Measurements from ENCODE around the gene TREM2. TPM values are rescaled to one million over a fixed set of nuclear protein-coding genes. Genes with fewer than 3 reads are reported as not detected.

Gene TREM2
- total and polyA plus RNA-seq, 2 of the 8 experiments (the other 6 are each of a cell fraction or from before 2014, with no cell fraction given) = 0.20 TPM; not detected in 1

DNA sequence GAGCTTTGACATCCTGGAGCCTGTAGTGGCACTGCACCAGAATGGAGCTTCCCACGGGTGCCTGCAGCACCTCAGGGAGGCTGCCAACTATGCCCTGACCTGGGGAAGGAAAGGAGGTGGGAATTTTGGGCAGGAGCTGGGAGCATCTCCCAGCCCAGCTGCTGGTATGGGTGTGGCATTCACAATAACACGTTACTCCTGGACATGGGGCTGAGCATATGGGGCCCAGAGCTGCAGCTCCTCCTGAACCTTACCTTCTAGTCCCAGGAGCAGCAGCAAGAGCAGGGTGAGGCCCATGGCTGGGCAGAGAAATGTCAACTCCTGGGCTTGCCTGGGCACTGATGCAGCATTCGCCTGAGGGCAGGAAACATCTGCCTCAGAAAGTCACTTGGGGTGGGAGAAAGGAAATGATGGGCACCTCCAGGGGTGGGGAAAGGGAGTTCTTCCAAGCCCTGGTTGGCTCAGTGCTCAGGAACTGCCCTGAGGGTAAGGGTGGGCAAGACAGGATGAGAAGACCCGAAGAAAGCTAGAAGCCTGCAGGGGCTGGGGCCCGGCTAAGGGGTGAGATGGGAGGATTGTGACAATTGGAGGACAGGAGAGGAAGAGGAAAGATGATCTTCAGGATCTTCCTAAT lies 8.8 kb downstream of the TREM2 start, which contains the start of gene TREML1:
Gene TREML1, minus strand, starts transcription at position 356 of the 634 bp plus-strand sequence. Its CDS starts 59 bp downstream, at position 297.
- no peak within 1 kb of the TSS for H3K27ac ChIP-seq (ENCODE audit: low read depth, low read length)
- no peak within 1 kb of the TSS for H3K4ac ChIP-seq (replicated peaks; ENCODE audit: insufficient read length, low read depth, low read length)
- no peak within 1 kb of the TSS for H3K56ac ChIP-seq (replicated peaks; ENCODE audit: insufficient read length, low read depth, low read length)
- no peak within 1 kb of the TSS for H2AFZ ChIP-seq (ENCODE audit: low read length)
- FAIRE-seq (no peak), DNase-seq (ENCODE audit: low read depth in 1 of 2, low spot score in 2 of 2) (no peak)
- no peak within 1 kb of the TSS; the same call in 1 of the 2 replicates for H3K18ac ChIP-seq (ENCODE audit: extremely low read depth, low read length)
- 87% methylated on average over 5 of the region's 5 CpGs; no CpG with 5 or more reads in 1 of the 2 experiments for WGBS, 2 experiments (ENCODE audit: extremely low coverage in 1 of 2, insufficient coverage in 1 of 2, insufficient read length in 1 of 2, insufficient replicate concordance in 2 of 2, low coverage in 1 of 2, low lambda C conversion rate in 2 of 2, missing lambda C conversion rate in 1 of 2)
- H3K4me3 ChIP-seq (ENCODE audit: extremely low read depth in 1 of 4, insufficient read depth in 2 of 4, low read depth in 3 of 4, low read length in 4 of 4) = no peak within 1 kb of the TSS
- no peak within 1 kb of the TSS for H2BK12ac ChIP-seq (ENCODE audit: low read depth, low read length)
- no peaks in the 10 kb centered on the region for H3K9me3 ChIP-seq (ENCODE audit: insufficient read depth in 2 of 2, low read depth in 1 of 2, low read length in 1 of 2)
- H3K36me3 ChIP-seq (ENCODE audit: control insufficient read depth in 2 of 4, insufficient read depth in 4 of 4, low read length in 3 of 4) = no peaks in the 10 kb centered on the region
- no peak within 1 kb of the TSS for H3K14ac ChIP-seq (ENCODE audit: insufficient read length)
- H3K9ac ChIP-seq (replicated peaks in 1 of 4; ENCODE audit: extremely low read depth in 1 of 4, low read depth in 3 of 4, low read length in 3 of 4) = no peak within 1 kb of the TSS
- no peak within 1 kb of the TSS for H2BK20ac ChIP-seq (ENCODE audit: low read length)
- H3K27me3 ChIP-seq (replicated peaks in 1 of 4; ENCODE audit: control insufficient read depth in 3 of 4, extremely low read depth in 1 of 4, insufficient read depth in 3 of 4, low read length in 3 of 4) = no peaks in the 10 kb centered on the region
- POLR2A ChIA-PET (ENCODE audit: partially characterized antibody) = interaction anchor here (1.1 kb wide), 1 partner anchor 38 kb away, joined by 3 read pairs; no protein-coding TSS in a partner anchor
- no peak within 1 kb of the TSS for H2BK5ac ChIP-seq (ENCODE audit: low read depth, low read length)
- 0 out of 2 replicates have a peak, but pooled peaks cover 3% of the 10 kb centered on the region for H3K23me2 ChIP-seq (ENCODE audit: low read depth, low read length)
- TF ChIP-seq EGR1 (IDR thresholded peaks at IDR 0.05; ENCODE audit: borderline replicate concordance, low read depth, low read length) (no peak), JUN (IDR thresholded peaks at IDR 0.05; ENCODE audit: low read depth, low read length) (no peak), POLR2A (IDR thresholded peaks at IDR 0.05; ENCODE audit: control extremely low read depth in 1 of 2, low read depth in 2 of 2, low read length in 2 of 2) (no peak)
- no peak within 1 kb of the TSS for H2BK120ac ChIP-seq (replicated peaks; ENCODE audit: low read depth, low read length)
- CTCF ChIA-PET (ENCODE audit: partially characterized antibody) = interaction anchor here (0.6 to 1.5 kb wide), 7 partner anchors 11 to 1144 kb away, joined by 3 to 4 read pairs (median 4); no protein-coding TSS in a partner anchor
- no peak within 1 kb of the TSS for H3K23ac ChIP-seq (ENCODE audit: insufficient read length)
- H2BK15ac ChIP-seq (ENCODE audit: low read length) = 0 out of 2 replicates have a peak within 1 kb of the TSS, but pooled peaks have one; percentile 8
- no peak within 1 kb of the TSS for H2AK5ac ChIP-seq (ENCODE audit: low read depth, low read length)
- H4K20me1 ChIP-seq (replicated peaks in 1 of 2; ENCODE audit: control insufficient read depth in 1 of 2, insufficient read depth in 2 of 2, low read length in 2 of 2) = no peaks in the 10 kb centered on the region
- no peak within 1 kb of the TSS for H4K91ac ChIP-seq (replicated peaks; ENCODE audit: insufficient read length, low read length)
- no peaks in the 10 kb centered on the region for H3K79me2 ChIP-seq (ENCODE audit: control insufficient read depth in 1 of 2, insufficient read depth in 2 of 2, low read length in 2 of 2)
- no peak within 1 kb of the TSS; a peak in 1 of 4 replicates for H3K4me2 ChIP-seq (ENCODE audit: insufficient read depth in 1 of 2, low read depth in 2 of 2, low read length in 2 of 2)
- H4K5ac ChIP-seq (ENCODE audit: insufficient read length, low read depth, low read length) = no peak within 1 kb of the TSS
- H3K79me1 ChIP-seq (ENCODE audit: low read depth, low read length) = no peaks in the 10 kb centered on the region
- H3K4me1 ChIP-seq (replicated peaks in 1 of 4; ENCODE audit: control insufficient read depth in 3 of 4, insufficient read depth in 4 of 4, low read length in 3 of 4) = peaks cover 0 to 6% (median 0%) of the 10 kb centered on the region in 4 experiments; a peak in 1 of 7 replicates
- no peak within 1 kb of the TSS for H4K8ac ChIP-seq (ENCODE audit: extremely low read depth, insufficient read depth, low read length)
